Measurements from ENCODE around the gene CNNM2.

- TF ChIP-seq CTCF (IDR thresholded peaks at IDR 0.05) (peak; percentile 34 to 62 (median 54)), POLR2A (IDR thresholded peaks at IDR 0.05) (no peak)
Measured at GRCh38 chr10:103053659-103054581, 135.8 kb downstream of the CNNM2 start.

All from right lobe of liver (tissue), 4 donors.